Measurements from ENCODE around the gene ZFP62.

ZFP62 gene

GRCh38 chr5:180868960-180869359 lies 7.9 kb upstream of the ZFP62 start:
- DNase-seq (ENCODE audit: low read depth), result no peak

- DNase-seq (ENCODE audit: low read depth), result no peak
Observed at GRCh38 chr5:180866985-180867384, 5.9 kb upstream of the ZFP62 start.

DNA sequence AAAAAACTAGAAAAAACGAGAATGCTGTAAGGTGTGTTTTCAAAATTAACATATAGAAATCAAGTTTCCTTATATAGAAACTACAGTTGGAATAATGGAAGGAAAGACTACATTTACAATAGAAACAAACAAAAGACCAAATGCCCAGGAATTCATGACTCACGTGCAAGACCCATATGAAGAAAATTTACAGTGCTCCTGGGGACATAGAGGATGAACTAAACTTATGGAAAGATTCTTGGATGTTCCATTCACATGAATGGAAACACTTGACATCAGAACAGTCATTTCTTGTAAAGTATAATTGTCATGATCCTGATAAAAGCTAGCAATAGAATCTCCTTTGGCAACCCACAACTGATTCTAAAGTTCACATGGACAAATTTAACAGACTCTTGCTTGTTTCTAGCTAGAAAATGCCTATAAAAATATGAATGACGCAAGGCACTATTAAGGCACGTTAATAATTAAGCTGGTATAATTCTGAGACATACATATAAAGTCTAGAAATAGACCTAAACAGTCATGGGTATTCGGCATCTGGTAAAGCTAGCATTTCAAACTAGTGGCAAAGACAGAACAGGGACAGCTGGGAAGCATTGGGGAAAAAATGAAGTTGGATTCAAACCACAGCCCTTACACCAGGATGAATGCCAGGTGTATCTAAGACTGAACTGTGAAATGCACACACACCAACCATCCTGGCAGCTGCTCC lies 5.1 kb upstream of the ZFP62 start:
- no peak for DNase-seq (ENCODE audit: low read depth)

GRCh38 chr5:180862645-180863044 lies 1.6 kb upstream of the ZFP62 start:
- DNase-seq (ENCODE audit: low read depth), result no peak

DNA sequence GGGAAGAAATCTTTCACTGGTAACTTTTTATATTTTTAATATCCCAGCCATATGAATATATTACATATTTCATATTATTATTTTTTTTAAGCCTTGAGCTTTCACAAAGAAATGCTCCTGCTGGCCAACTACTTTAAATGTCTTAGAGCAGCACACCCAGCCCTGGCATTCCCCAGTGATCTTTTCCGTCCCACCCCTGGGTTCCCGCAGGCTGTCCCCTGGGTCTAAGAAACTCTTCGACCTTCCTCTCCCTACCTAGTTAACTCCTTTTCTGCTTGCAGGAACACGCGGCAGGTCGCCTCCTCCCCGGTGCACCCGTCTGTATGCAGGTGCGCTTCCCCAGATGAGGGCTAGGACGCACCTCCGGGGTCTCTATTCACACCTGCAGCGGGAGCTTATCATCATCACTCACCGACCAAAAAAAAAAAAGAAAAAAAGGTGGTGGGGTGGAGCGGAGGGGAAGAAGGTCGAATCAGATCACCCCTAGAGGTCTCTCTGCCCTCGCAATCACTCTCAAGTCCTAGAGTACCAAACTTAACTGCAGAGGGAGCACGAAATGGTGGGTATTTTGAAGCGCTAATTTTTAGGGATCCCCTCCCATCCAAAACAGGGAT lies 696 bp downstream of the ZFP62 start:
- peak; percentile 15 for DNase-seq (ENCODE audit: low read depth)

DNA sequence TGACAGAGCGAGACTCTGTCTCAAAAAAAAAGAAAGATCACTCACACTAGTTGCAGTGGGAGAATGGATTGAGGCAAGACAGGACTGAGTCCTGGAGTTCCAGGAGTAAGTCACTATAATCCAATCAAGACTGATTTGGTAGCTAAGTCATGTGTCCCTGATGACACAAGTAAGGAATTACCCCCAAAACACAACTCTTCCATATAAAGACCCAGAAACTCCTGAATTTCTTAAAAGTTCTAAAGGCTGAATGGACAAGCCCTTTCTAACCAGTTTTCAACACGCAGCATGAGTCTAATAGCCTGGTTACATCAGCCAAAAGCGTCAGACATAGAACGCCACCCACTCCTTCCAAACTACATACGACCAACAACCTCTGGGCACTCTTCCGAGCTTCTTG lies 2.5 kb downstream of the ZFP62 start:
- DNase-seq (ENCODE audit: low read depth), result no peak

DNA sequence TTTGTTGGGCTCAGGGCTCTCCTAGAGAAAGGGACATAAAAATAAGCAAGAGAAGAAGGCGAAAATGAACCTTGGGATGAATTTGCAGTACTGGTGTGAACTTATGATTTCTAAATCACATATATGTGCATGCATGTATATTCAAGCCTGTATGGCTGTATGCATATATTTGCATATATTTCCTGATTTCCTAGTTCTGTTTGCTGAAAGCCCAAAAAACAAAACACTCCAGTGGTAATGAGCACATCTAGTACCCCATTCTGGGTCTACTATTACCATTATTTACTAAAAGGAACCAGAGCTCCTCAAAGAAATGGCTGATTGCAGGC lies 7.3 kb downstream of the ZFP62 start:
- DNase-seq (ENCODE audit: low read depth), result no peak

DNA sequence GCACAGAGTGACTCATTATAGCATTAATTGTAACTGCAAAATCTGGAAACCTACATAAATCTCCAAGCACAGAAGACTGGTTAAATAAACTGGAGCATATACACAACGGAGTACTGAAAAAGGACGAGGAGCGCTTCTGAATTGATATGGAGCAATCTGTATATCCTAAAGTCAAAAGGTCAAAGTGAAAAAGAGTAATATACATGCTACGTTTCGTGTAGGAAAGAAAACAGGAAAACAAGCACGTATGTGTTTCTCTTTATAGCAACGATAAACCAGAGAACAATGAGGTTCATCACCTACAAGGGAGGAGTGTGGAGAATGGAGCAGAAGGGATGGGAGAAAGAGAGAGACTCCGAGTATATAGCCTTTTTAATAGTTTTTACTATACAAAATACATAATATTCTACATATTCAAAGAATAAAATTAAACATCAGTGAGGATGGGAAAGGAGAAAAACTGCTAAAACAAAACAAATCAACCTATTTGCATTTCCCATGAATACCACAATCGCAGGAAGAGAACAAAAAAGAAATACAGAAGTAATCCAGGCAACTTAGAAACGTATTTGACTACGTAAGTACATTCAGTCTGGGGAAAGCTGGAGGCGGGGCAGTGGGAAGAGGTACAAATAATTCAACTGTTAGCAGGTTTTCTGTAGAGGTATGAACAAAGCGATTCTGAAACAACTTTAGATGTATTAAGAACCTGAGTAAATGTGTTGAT lies 7.8 kb downstream of the ZFP62 start:
- no peak for DNase-seq (ENCODE audit: low read depth)

- no peak for DNase-seq (ENCODE audit: low read depth)
Observed at GRCh38 chr5:180852495-180852894, 8.6 kb downstream of the ZFP62 start.

GRCh38 chr5:180850434-180851078 lies 10.5 kb downstream of the ZFP62 start:
- no peak for DNase-seq (ENCODE audit: low read depth)

- no peak for DNase-seq (ENCODE audit: low read depth)
Observed at GRCh38 chr5:180849827-180850226, 11.2 kb downstream of the ZFP62 start.

- DNase-seq (ENCODE audit: low read depth), result no peak
Observed at GRCh38 chr5:180848878-180849277, 12.2 kb downstream of the ZFP62 start.

DNA sequence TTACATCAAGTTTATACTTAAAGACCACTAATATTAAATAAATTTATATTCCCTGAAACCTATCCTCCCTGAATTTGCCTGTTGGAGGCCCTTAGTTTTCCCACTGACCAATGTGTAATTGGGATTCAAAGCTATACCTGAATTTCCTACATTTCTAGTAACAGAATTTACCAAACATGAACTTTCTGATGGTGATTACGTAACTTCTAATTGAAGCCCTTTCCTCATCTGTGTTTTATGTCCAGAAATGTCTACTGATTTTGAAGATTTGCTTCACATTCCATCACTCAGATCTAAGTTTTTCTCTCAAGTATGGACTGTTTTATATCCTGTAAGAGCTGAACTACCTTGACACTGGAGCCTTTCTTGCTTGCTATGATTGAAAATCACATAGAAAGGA lies 12.8 kb downstream of the ZFP62 start:
- DNase-seq (ENCODE audit: low read depth), result no peak

GRCh38 chr5:180847026-180847425 lies 14.1 kb downstream of the ZFP62 start:
- DNase-seq (ENCODE audit: low read depth), result no peak

DNA sequence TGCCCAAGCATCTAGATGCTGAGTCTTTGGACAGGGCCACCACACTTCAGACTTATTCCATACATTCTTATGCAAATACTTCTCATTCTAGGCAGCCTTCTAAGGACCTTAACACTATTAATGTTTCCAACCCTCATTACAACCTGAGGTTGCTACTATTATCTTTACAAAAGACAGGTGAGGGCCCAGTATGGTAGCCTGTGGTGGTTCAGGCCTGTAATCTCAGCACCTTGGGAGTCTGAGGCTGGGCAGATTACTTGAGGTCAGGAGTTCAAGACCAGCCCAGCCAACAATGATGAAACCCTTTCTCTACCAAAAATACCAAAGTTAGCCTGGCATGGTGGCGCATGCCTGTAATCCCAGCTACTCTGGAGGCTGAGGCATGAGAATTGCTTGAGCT lies 16.2 kb downstream of the ZFP62 start:
- DNase-seq (ENCODE audit: low read depth), result no peak

GRCh38 chr5:180844432-180844831 lies 16.6 kb downstream of the ZFP62 start:
- DNase-seq (ENCODE audit: low read depth), result no peak

DNA sequence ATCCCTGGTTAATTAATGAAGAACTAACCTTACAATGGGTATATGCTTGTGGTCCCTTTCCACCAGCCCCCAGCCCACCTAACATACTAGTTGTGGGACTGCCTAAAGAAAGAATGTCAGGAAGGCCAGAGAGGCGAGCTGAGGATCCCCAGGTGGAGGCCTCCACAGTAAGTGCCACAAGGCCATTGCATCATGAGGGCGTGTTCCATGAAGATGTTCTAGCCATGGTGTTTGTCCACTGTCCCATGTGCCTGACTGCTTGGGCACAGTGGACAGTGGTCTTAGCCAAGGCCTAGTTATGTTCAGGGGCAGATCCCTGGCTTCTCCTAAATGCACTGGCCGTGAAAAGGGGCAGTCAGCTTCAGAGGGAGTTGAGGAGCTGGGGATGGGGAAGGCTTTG lies 21.1 kb downstream of the ZFP62 start:
- no peak for DNase-seq (ENCODE audit: low read depth)

DNA sequence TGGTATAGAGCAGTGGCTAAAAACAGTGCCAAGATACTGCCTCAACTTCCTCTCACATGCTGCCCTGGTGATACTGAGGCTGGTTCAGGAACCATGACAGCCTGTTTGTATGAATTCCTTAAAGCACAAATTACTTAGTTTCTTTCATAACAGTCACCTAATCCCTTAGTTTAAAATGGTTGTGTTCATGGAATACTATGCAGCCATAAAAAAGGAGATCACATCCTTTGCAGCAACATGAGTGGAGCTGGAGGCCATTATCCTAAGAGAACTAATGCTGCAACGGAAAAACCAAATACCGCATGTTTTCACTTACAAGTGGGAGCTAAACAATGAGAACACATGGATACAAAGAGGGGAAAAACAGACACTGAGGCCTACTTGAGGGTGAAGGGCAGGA lies 21.8 kb downstream of the ZFP62 start:
- no peak for DNase-seq (ENCODE audit: low read depth)

GRCh38 chr5:180837478-180837877 lies 23.6 kb downstream of the ZFP62 start:
- no peak for DNase-seq (ENCODE audit: low read depth)

GRCh38 chr5:180832638-180833068 lies 28.4 kb downstream of the ZFP62 start:
- DNase-seq (ENCODE audit: low read depth), result no peak

- DNase-seq (ENCODE audit: low read depth), result peak; percentile 70
Observed at GRCh38 chr5:180831139-180832093, 29.7 kb downstream of the ZFP62 start.

Data from activated T-helper 1 cell treated with Interleukin-2 at 50 U/mL for 16 hours (primary cell).